Measurements from ENCODE around the gene GRB10. TPM values are rescaled to one million over a fixed set of nuclear protein-coding genes. Genes with fewer than 3 reads are reported as not detected.

GRB10 gene
- polyA plus RNA-seq, 1 donor from 2014 or later, result 78.4 TPM

GRCh38 chr7:50542132-50542531 lies 240.6 kb downstream of the GRB10 start:
- Histone ChIP-seq H3K36me3 (ENCODE audit: insufficient read depth, low read length) (no peaks in the 10 kb centered on the region), H3K27ac (ENCODE audit: low read length) (no peak overlapping the region), H3K4me3 (ENCODE audit: low read length) (no peak overlapping the region), H3K9me2 (ENCODE audit: insufficient read depth, low read length) (no peaks in the 10 kb centered on the region), H3K4me2 (ENCODE audit: low read length) (no peak overlapping the region), H3K9ac (ENCODE audit: low read length) (no peak overlapping the region), H3K79me2 (replicated peaks; ENCODE audit: insufficient read depth, low read length) (no peaks in the 10 kb centered on the region), H4K20me1 (ENCODE audit: insufficient read depth) (no peaks in the 10 kb centered on the region), H3F3A (ENCODE audit: insufficient read depth, low read length, poor library complexity, severe bottlenecking) (no peaks in the 10 kb centered on the region), H2AFZ (ENCODE audit: low read depth, low read length) (no peak overlapping the region), H3K27me3 (ENCODE audit: insufficient read depth, low read depth, low read length) (no peaks in the 10 kb centered on the region), H3K9me3 (ENCODE audit: low read length) (no peaks in the 10 kb centered on the region)
- TF ChIP-seq RAD21 (conservative IDR thresholded peaks at IDR 0.05) (no peak), EZH2 (IDR thresholded peaks at IDR 0.05; ENCODE audit: borderline replicate concordance, insufficient read depth, low read length, poor library complexity, severe bottlenecking) (no peak), EP300 (conservative IDR thresholded peaks at IDR 0.05; ENCODE audit: poor library complexity, severe bottlenecking) (no peak), REST (IDR thresholded peaks at IDR 0.05; ENCODE audit: borderline replicate concordance) (no peak), TAF1 (IDR thresholded peaks at IDR 0.05; ENCODE audit: low read depth) (no peak), POLR2AphosphoS5 (IDR thresholded peaks at IDR 0.05) (no peak), MXI1 (conservative IDR thresholded peaks at IDR 0.05; ENCODE audit: poor library complexity, severe bottlenecking) (no peak), SMC3 (conservative IDR thresholded peaks at IDR 0.05; ENCODE audit: poor library complexity) (no peak)
- TF ChIP-seq, protein P1, sequence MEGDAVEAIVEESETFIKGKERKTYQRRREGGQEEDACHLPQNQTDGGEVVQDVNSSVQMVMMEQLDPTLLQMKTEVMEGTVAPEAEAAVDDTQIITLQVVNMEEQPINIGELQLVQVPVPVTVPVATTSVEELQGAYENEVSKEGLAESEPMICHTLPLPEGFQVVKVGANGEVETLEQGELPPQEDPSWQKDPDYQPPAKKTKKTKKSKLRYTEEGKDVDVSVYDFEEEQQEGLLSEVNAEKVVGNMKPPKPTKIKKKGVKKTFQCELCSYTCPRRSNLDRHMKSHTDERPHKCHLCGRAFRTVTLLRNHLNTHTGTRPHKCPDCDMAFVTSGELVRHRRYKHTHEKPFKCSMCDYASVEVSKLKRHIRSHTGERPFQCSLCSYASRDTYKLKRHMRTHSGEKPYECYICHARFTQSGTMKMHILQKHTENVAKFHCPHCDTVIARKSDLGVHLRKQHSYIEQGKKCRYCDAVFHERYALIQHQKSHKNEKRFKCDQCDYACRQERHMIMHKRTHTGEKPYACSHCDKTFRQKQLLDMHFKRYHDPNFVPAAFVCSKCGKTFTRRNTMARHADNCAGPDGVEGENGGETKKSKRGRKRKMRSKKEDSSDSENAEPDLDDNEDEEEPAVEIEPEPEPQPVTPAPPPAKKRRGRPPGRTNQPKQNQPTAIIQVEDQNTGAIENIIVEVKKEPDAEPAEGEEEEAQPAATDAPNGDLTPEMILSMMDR (IDR thresholded peaks at IDR 0.05; ENCODE audit: poor library complexity, severe bottlenecking), result no peak

DNA sequence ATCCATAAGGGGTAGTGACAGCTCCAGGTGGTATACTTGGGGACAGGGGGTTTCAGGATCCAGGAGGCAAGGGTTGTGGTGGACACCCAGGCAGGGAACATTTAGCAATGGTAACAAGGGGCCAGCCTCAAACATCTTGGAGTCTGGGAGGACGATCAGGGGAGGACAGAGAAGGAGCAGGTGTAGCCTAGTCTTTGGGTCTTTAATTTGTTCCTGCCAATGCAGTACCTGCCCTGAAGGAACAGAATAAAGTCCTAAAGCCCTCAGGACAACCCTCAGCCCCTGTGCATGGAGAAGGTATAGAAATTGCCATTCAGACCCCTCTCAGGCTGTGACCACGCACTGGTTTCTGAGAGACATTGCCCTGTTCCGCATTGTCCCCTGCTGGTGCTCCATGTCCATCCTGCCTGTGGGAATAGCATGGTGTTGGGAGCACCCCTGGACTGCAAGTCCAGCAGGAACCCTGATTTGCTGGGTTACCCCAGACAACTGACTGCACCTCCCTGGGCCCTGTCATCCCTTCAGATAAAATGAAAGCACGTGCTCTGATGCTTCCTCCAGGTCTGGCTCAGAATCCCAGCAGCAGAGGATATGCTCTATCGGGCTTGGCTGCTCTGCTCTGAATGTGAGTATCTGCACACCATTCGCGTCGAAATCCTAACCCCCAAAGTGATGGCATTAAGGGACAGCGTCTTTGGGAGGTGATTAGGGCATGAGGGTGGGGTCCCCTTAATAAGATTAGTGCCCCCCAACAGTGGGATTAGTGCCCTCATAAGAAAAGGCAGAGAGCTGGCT lies 241.7 kb downstream of the GRB10 start:
- Histone ChIP-seq H3K9me2 (ENCODE audit: insufficient read depth, low read length) (no peaks in the 10 kb centered on the region), H3K4me3 (ENCODE audit: low read length) (no peak overlapping the region), H3K9ac (ENCODE audit: low read length) (no peak overlapping the region), H4K20me1 (ENCODE audit: insufficient read depth) (no peaks in the 10 kb centered on the region), H3K27ac (ENCODE audit: low read length) (no peak overlapping the region), H3K4me2 (ENCODE audit: low read length) (no peak overlapping the region), H3K36me3 (ENCODE audit: insufficient read depth, low read length) (no peaks in the 10 kb centered on the region), H3F3A (ENCODE audit: insufficient read depth, low read length, poor library complexity, severe bottlenecking) (no peaks in the 10 kb centered on the region), H2AFZ (ENCODE audit: low read depth, low read length) (no peak overlapping the region), H3K9me3 (ENCODE audit: low read length) (no peaks in the 10 kb centered on the region), H3K79me2 (replicated peaks; ENCODE audit: insufficient read depth, low read length) (no peaks in the 10 kb centered on the region), H3K27me3 (ENCODE audit: insufficient read depth, low read depth, low read length) (no peaks in the 10 kb centered on the region)
- TF ChIP-seq EZH2 (IDR thresholded peaks at IDR 0.05; ENCODE audit: borderline replicate concordance, insufficient read depth, low read length, poor library complexity, severe bottlenecking) (no peak), EP300 (conservative IDR thresholded peaks at IDR 0.05; ENCODE audit: poor library complexity, severe bottlenecking) (no peak), POLR2AphosphoS5 (IDR thresholded peaks at IDR 0.05) (no peak), TAF1 (IDR thresholded peaks at IDR 0.05; ENCODE audit: low read depth) (no peak), MXI1 (conservative IDR thresholded peaks at IDR 0.05; ENCODE audit: poor library complexity, severe bottlenecking) (no peak), RAD21 (conservative IDR thresholded peaks at IDR 0.05) (no peak), REST (IDR thresholded peaks at IDR 0.05; ENCODE audit: borderline replicate concordance) (no peak), SMC3 (conservative IDR thresholded peaks at IDR 0.05; ENCODE audit: poor library complexity) (no peak)
- TF ChIP-seq, protein P1 (IDR thresholded peaks at IDR 0.05; ENCODE audit: poor library complexity, severe bottlenecking), result no peak
